K562 (cell line): ENCODE data around the gene CPNE9. TPM values are rescaled to one million over a fixed set of nuclear protein-coding genes. Genes with fewer than 3 reads are reported as not detected.

ENCODE experiments used
- ATAC-seq: fragments of 200-7000 bp; cut with Tn5 transposase; 3 replicates; pipeline ENCODE4 v1.9.1; 2020; ENCODE audit warnings: moderate library complexity
- BruUV-seq: library from RNA; stranded (reverse); fragments of 400-500 nt; replicated peaks from 2 replicates; lab custom pipeline; 2021; lab: Mats Ljungman, UMichigan
- CTCF ChIA-PET: fragments of 300-600 bp; formaldehyde crosslinking; extraction: SDS; loops from one replicate; lab custom pipeline; 2021; ENCODE audit warnings: low intra/inter-chr PET ratio; lab: Yijun Ruan, JAX
- POLR2A ChIA-PET: fragments of 300-600, 350-650 bp; sonication (Branson Sonifier 250); formaldehyde crosslinking; extraction: SDS; loops from one replicate; lab custom pipeline; 2021; ENCODE audit warnings: antibody characterized with exemption, inconsistent platforms; lab: Yijun Ruan, JAX
- DNase-seq, 4 experiments: peaks; one replicate each; pipeline versions ENCODE4 v3.0.0 to v3.0.0-alpha.2; 2011 to 2018; ENCODE audit warnings: low spot score in 3 of 4, mixed read lengths in 3 of 4; ENCODE audit errors: extremely low read depth in 1 of 4
- FAIRE-seq: peaks from 2 replicates; lab custom pipeline; 2011; peaks lifted over from hg19 to GRCh38; lab: Jason Lieb, UNC
- H2AFZ ChIP-seq: 2 replicates; pipeline ENCODE4 v1.6.0; 2011; ENCODE audit warnings: low read depth, low read length, control low read depth, inconsistent platforms
- H3K27ac ChIP-seq: fragments of 200-600 bp; 3 replicates; pipeline ENCODE4 v1.8.0; 2011; ENCODE audit warnings: low read depth, mild to moderate bottlenecking, control low read depth, inconsistent platforms, low read length, moderate library complexity, mixed read lengths; ENCODE audit errors: extremely low read depth
- H3K27me3 ChIP-seq, 2 experiments: fragments of 300-600 bp in 1 of 2; 2 replicates in 1 of 2; 3 replicates in 1 of 2; pipeline versions ENCODE4 v1.6.0 to v1.8.0; 2011; ENCODE audit warnings: inconsistent platforms in 2 of 2, low read length in 2 of 2, mild to moderate bottlenecking in 1 of 2, mixed read lengths in 1 of 2, moderate library complexity in 1 of 2; ENCODE audit not compliant: control insufficient read depth in 2 of 2, insufficient read depth in 2 of 2
- H3K36me3 ChIP-seq: fragments of 300-600 bp; 3 replicates; pipeline ENCODE4 v1.8.0; 2011; ENCODE audit warnings: mild to moderate bottlenecking, low read length, inconsistent platforms; ENCODE audit not compliant: control insufficient read depth, insufficient read depth
- H3K4me1 ChIP-seq, 2 experiments: fragments of 200-600 bp in 1 of 2; replicated peaks in 1 of 2; 2 replicates in 1 of 2; 3 replicates in 1 of 2; pipeline versions ENCODE4 v1.5.1 to v1.8.0; 2011; ENCODE audit warnings: inconsistent platforms in 2 of 2, low read length in 2 of 2, mild to moderate bottlenecking in 1 of 2, mixed read lengths in 1 of 2, moderate library complexity in 1 of 2; ENCODE audit not compliant: control insufficient read depth in 2 of 2, insufficient read depth in 2 of 2
- H3K4me2 ChIP-seq: 2 replicates; pipeline ENCODE4 v1.6.1; 2011; ENCODE audit warnings: low read length, control low read depth, inconsistent platforms, mixed read lengths; ENCODE audit not compliant: insufficient read depth
- H3K4me3 ChIP-seq: fragments of 200-600 bp; sonication (generic), shearing (Covaris generic); 2 replicates; pipeline ENCODE4 v1.5.1; 2016; ENCODE audit warnings: control low read depth, inconsistent platforms
- H3K79me2 ChIP-seq: fragments of 200-600 bp; 3 replicates; pipeline ENCODE4 v1.8.0; 2011; ENCODE audit warnings: low read length, inconsistent platforms; ENCODE audit not compliant: control insufficient read depth, insufficient read depth
- H3K9ac ChIP-seq, 2 experiments: 2 replicates each; pipeline versions ENCODE4 v1.6.0 to v1.6.1; 2011; ENCODE audit warnings: low read depth in 2 of 2, low read length in 2 of 2, control low read depth in 1 of 2, inconsistent platforms in 1 of 2, mild to moderate bottlenecking in 1 of 2, mixed read lengths in 1 of 2; ENCODE audit not compliant: insufficient read depth in 1 of 2
- H3K9me1 ChIP-seq: one replicate; pipeline ENCODE4 v1.6.0; 2011; ENCODE audit warnings: inconsistent platforms, mild to moderate bottlenecking, low read length, moderate library complexity; ENCODE audit not compliant: control insufficient read depth, insufficient read depth
- H3K9me3 ChIP-seq: replicated peaks from 2 replicates; pipeline ENCODE4 v1.5.1; 2011; ENCODE audit warnings: low read depth, low read length, inconsistent platforms; ENCODE audit not compliant: control insufficient read depth, insufficient read depth
- H4K20me1 ChIP-seq: replicated peaks from 2 replicates; pipeline ENCODE4 v1.6.1; 2011; ENCODE audit warnings: low read length, inconsistent platforms, mixed read lengths; ENCODE audit not compliant: control insufficient read depth, insufficient read depth
- ADNP ChIP-seq: fragments of 200-800 bp; sonication (Bioruptor generic); IDR thresholded peaks from 2 replicates; pipeline ENCODE4 v1.6.1; 2016; ENCODE audit warnings: missing genetic modification characterization, missing compliant biosample characterization
- GATAD2A ChIP-seq: fragments of 450-650 bp; IDR thresholded peaks from 2 replicates; pipeline ENCODE4 v1.6.1; 2017
- HNRNPK ChIP-seq: fragments of 200-400 bp; formaldehyde crosslinking; IDR thresholded peaks from one replicate; pipeline ENCODE4 v1.6.1; 2018; ENCODE audit warnings: mild to moderate bottlenecking, low read depth, low read length; ENCODE audit not compliant: poor library complexity, severe bottlenecking
- ILF3 ChIP-seq: fragments of 450-650 bp; IDR thresholded peaks from 2 replicates; pipeline ENCODE4 v1.6.1; 2018; ENCODE audit warnings: antibody characterized with exemption, mild to moderate bottlenecking, moderate library complexity, borderline replicate concordance
- MIER1 ChIP-seq: fragments of 450-650 bp; IDR thresholded peaks from 2 replicates; pipeline ENCODE4 v1.6.1; 2016; ENCODE audit warnings: antibody characterized with exemption, mild to moderate bottlenecking, low read depth
- RBBP5 ChIP-seq: fragments of 200-600 bp; sonication (generic); IDR thresholded peaks from 2 replicates; pipeline ENCODE4 v1.6.1; 2012; ENCODE audit warnings: borderline replicate concordance, mild to moderate bottlenecking, low read length, control low read depth, inconsistent platforms; ENCODE audit not compliant: insufficient read depth, poor library complexity, severe bottlenecking
- RBM39 ChIP-seq: fragments of 200-400 bp; formaldehyde crosslinking; optimal IDR thresholded peaks from 2 replicates; pipeline ENCODE3; 2018; ENCODE audit warnings: low read depth, low read length
- RNF2 ChIP-seq: sonication (generic); IDR thresholded peaks from 2 replicates; pipeline ENCODE4 v1.6.1; 2016
- SRF ChIP-seq, 2 experiments: fragments of 250-450, 450-650 bp in 1 of 2; sonication (Bioruptor Pico) in 1 of 2; sonication (generic) in 1 of 2; formaldehyde crosslinking; IDR thresholded peaks; 2 replicates each; pipeline versions ENCODE4 v1.5.0 to v1.5.1; 2020 to 2022; ENCODE audit warnings: mild to moderate bottlenecking in 1 of 2, missing genetic modification reagents in 1 of 2
- SRSF9 ChIP-seq: fragments of 200-400 bp; formaldehyde crosslinking; IDR thresholded peaks from 2 replicates; pipeline ENCODE4 v1.6.1; 2017; ENCODE audit warnings: low read depth, low read length, borderline replicate concordance
- ZBTB8A ChIP-seq: fragments of 450-650 bp; IDR thresholded peaks from 2 replicates; pipeline ENCODE4 v1.6.1; 2018; ENCODE audit warnings: mild to moderate bottlenecking, moderate library complexity; ENCODE audit not compliant: partially characterized antibody
- WGBS: fragments of 100-300 bp; shearing (Covaris generic); methylation state at CpG from one replicate; pipeline ENCODE4 v1.1.6; 2016; ENCODE audit warnings: low coverage, mixed read lengths; ENCODE audit not compliant: insufficient coverage; ENCODE audit errors: missing lambda C conversion rate; 5-methylcytosine and 5-hydroxymethylcytosine counted together
- in situ Hi-C: fragments of 300-500 bp; cut with MboI; formaldehyde crosslinking; loops from 4 replicates; pipeline ENCODE4 v1.15.0; 2018; ENCODE audit warnings: inconsistent platforms, mixed read lengths
- intact Hi-C: fragments of 100-400 bp; cut with micrococcal nuclease; formaldehyde crosslinking; loops from 2 replicates; pipeline ENCODE4 v1.14.2; 2022
- polyA plus RNA-seq, 8 experiments: library from polyadenylated mRNA; depleted of rRNA in 4 of 8; stranded (reverse) in 5 of 8; unstranded in 3 of 8; fragments of >200 nt; fragmentation: Nextera tagmentation in 2 of 8; fragmentation: Illumina TruSeq in 1 of 8; extraction: Ambion mirVana in 2 of 8; extraction: Trizol in 1 of 8; gene quantifications; 2 replicates each; pipeline versions ENCODE4 v1.2.1 to v1.2.3, GENCODE V29; 2011 to 2014; ENCODE audit warnings: inconsistent platforms in 1 of 8, missing spikeins in 1 of 8
- total RNA-seq, 7 experiments: library from RNA; depleted of rRNA in 6 of 7; stranded (reverse); fragments of >200 nt in 6 of 7; fragmentation: Illumina TruSeq in 2 of 7; extraction: Trizol in 2 of 7; gene quantifications; 2 replicates each; pipeline versions ENCODE4 v1.2.1 to v1.2.3, GENCODE V29; 2011 to 2021; ENCODE audit warnings: low replicate concordance in 1 of 7
- TF ChIP-seq, protein P1 (sequence below): sonication (generic); formaldehyde crosslinking; IDR thresholded peaks from 2 replicates; pipeline ENCODE4 v1.8.1; 2023; ENCODE audit warnings: mild to moderate bottlenecking, missing genetic modification reagents
- TF ChIP-seq, protein P2 (sequence below): fragments of 150-350 bp; conservative IDR thresholded peaks from 2 replicates; pipeline ENCODE4 v1.6.1; 2014; ENCODE audit warnings: low read length
- TF ChIP-seq, protein P3 (sequence below): fragments of 450-650 bp; IDR thresholded peaks from 2 replicates; pipeline ENCODE4 v1.6.1; 2016; ENCODE audit warnings: missing biosample characterization, missing genetic modification characterization

The CPNE9 gene
- total and polyA plus RNA-seq, 9 of the 15 experiments (the other 6 are each of a cell fraction or from before 2014, with no cell fraction given) = 0.22 to 0.56 (median 0.29) TPM; not detected in 3

DNA sequence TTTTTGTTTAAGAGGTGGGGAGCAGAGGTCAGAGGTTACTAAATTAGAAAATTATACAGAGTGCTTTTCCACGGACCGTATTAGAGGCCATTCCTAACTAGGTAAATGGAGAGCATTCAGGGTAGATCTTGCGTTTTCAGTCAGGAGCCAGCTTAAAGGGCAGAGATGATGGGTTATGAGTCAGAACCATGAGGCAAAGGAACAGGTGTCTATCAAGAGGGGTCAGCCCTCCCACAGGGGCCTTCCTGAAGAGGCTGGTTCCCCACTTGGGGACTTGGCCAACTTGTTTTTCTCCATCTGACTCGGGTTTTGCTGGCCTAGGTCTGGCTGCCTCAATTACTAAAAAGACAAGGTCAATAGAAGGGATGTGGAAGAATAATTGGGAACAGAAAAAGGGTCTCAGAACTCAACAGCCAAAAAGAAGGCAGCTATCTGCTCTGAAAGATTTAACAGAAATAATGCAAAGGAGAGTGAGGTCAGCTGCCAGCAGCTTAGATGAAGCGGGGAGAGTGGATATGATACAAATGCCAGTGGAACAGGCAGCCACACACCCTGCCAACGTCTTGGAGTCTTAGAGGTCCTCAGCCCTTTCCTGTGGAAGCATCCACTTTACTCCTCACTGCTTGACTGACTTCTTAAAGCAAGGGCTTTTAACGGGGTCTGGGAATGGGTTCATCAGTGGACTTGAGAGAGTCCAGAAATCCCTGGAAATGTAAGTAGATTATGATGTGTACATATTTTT, 36.8 kb upstream of the CPNE9 start:
- no peaks in the 10 kb centered on the region for H3K4me1 ChIP-seq
- no peak for ATAC-seq
- no peak for DNase-seq
- no peak overlapping the region for H3K4me3 ChIP-seq
- H3K27me3 ChIP-seq = no peaks in the 10 kb centered on the region
- 71% methylated on average over 7 of the region's 7 CpGs for WGBS
- H3K79me2 ChIP-seq = no peaks in the 10 kb centered on the region
- in situ Hi-C loops (no loop called here), intact Hi-C loops (no loop called here)
- H3K9me1 ChIP-seq = peaks cover 10% of the 10 kb centered on the region
- no peak overlapping the region for H3K9ac ChIP-seq
- no peak overlapping the region for H3K4me2 ChIP-seq
- H3K36me3 ChIP-seq = peaks cover 87% of the 10 kb centered on the region
- ChIA-PET POLR2A (interaction anchor here (1.5 kb wide), 1 partner anchor 11 kb away, joined by 3 read pairs; no protein-coding TSS in a partner anchor), CTCF (no interaction called here)
- H4K20me1 ChIP-seq = no peaks in the 10 kb centered on the region
- FAIRE-seq = no peak
- BruUV-seq = no TSS peak
- no peaks in the 10 kb centered on the region for H3K9me3 ChIP-seq
- no peak for TF ChIP-seq ADNP
- no peak for TF ChIP-seq RBBP5
- TF ChIP-seq ZBTB8A = no peak
- no peak for TF ChIP-seq RNF2
- TF ChIP-seq SRSF9 = no peak
- TF ChIP-seq SRF (CRISPR knock-in tag; IDR thresholded peaks at IDR 0.05) = no peak
- no peak for TF ChIP-seq ILF3
- TF ChIP-seq GATAD2A = no peak
- TF ChIP-seq, protein P1, sequence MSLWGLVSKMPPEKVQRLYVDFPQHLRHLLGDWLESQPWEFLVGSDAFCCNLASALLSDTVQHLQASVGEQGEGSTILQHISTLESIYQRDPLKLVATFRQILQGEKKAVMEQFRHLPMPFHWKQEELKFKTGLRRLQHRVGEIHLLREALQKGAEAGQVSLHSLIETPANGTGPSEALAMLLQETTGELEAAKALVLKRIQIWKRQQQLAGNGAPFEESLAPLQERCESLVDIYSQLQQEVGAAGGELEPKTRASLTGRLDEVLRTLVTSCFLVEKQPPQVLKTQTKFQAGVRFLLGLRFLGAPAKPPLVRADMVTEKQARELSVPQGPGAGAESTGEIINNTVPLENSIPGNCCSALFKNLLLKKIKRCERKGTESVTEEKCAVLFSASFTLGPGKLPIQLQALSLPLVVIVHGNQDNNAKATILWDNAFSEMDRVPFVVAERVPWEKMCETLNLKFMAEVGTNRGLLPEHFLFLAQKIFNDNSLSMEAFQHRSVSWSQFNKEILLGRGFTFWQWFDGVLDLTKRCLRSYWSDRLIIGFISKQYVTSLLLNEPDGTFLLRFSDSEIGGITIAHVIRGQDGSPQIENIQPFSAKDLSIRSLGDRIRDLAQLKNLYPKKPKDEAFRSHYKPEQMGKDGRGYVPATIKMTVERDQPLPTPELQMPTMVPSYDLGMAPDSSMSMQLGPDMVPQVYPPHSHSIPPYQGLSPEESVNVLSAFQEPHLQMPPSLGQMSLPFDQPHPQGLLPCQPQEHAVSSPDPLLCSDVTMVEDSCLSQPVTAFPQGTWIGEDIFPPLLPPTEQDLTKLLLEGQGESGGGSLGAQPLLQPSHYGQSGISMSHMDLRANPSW (CRISPR knock-in tag) = no peak
- no peak for TF ChIP-seq HNRNPK
- TF ChIP-seq, protein P2, sequence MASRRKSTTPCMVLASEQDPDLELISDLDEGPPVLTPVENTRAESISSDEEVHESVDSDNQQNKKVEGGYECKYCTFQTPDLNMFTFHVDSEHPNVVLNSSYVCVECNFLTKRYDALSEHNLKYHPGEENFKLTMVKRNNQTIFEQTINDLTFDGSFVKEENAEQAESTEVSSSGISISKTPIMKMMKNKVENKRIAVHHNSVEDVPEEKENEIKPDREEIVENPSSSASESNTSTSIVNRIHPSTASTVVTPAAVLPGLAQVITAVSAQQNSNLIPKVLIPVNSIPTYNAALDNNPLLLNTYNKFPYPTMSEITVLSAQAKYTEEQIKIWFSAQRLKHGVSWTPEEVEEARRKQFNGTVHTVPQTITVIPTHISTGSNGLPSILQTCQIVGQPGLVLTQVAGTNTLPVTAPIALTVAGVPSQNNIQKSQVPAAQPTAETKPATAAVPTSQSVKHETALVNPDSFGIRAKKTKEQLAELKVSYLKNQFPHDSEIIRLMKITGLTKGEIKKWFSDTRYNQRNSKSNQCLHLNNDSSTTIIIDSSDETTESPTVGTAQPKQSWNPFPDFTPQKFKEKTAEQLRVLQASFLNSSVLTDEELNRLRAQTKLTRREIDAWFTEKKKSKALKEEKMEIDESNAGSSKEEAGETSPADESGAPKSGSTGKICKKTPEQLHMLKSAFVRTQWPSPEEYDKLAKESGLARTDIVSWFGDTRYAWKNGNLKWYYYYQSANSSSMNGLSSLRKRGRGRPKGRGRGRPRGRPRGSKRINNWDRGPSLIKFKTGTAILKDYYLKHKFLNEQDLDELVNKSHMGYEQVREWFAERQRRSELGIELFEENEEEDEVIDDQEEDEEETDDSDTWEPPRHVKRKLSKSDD = no peak
- TF ChIP-seq RBM39 = no peak
- TF ChIP-seq, protein P3, sequence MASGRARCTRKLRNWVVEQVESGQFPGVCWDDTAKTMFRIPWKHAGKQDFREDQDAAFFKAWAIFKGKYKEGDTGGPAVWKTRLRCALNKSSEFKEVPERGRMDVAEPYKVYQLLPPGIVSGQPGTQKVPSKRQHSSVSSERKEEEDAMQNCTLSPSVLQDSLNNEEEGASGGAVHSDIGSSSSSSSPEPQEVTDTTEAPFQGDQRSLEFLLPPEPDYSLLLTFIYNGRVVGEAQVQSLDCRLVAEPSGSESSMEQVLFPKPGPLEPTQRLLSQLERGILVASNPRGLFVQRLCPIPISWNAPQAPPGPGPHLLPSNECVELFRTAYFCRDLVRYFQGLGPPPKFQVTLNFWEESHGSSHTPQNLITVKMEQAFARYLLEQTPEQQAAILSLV (tag) = no peak
- no peak for TF ChIP-seq MIER1
- H2AFZ ChIP-seq = no peak overlapping the region
- H3K27ac ChIP-seq = no peak overlapping the region
